ENCODE data around the gene NFE2. TPM values are rescaled to one million over a fixed set of nuclear protein-coding genes. Genes with fewer than 3 reads are reported as not detected.
"Not testable (repeated sequence)": the region's sequence is repeated elsewhere in the genome, so short reads cannot be mapped to it uniquely, and the experiment has no call there.

NFE2 gene
- total RNA-seq, 2 donors from 2014 or later = 0.30 TPM; not detected in 1

DNA sequence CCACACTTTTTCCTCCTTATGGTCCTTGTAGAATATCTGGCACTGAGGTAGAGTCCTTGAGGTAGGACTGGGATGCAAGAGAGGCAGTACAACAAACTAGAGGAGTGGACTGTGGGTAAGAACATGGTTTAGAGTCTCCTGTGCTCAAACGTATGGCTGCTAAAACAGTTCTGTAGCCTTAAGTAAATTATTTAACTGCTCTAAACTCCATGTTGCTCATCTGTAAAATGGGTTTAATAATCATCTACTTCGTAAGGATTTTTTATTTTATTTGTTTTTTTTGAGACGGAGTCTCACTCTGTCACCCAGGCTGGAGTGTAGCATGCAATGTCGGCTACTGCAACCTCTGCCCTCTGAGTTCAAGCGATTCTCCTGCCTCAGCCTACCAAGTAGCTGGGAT lies 20.5 kb upstream of the NFE2 start:
- no peak overlapping the region for H3K27ac ChIP-seq
- no peak overlapping the region for H3K4me3 ChIP-seq
- intact Hi-C loops (cut with DNase I) = no loop called here
- H3K9me3 ChIP-seq = no peaks in the 10 kb centered on the region
- TF ChIP-seq, protein P1, sequence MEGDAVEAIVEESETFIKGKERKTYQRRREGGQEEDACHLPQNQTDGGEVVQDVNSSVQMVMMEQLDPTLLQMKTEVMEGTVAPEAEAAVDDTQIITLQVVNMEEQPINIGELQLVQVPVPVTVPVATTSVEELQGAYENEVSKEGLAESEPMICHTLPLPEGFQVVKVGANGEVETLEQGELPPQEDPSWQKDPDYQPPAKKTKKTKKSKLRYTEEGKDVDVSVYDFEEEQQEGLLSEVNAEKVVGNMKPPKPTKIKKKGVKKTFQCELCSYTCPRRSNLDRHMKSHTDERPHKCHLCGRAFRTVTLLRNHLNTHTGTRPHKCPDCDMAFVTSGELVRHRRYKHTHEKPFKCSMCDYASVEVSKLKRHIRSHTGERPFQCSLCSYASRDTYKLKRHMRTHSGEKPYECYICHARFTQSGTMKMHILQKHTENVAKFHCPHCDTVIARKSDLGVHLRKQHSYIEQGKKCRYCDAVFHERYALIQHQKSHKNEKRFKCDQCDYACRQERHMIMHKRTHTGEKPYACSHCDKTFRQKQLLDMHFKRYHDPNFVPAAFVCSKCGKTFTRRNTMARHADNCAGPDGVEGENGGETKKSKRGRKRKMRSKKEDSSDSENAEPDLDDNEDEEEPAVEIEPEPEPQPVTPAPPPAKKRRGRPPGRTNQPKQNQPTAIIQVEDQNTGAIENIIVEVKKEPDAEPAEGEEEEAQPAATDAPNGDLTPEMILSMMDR (IDR thresholded peaks at IDR 0.05) = no peak
- no peak overlapping the region for H3K9ac ChIP-seq (ENCODE audit: low read depth in 2 of 2, low read length in 2 of 2)
- no peaks in the 10 kb centered on the region for H3K27me3 ChIP-seq
- no peak for DNase-seq
- no peaks in the 10 kb centered on the region for H3K36me3 ChIP-seq
- peaks cover 8% of the 10 kb centered on the region for H3K4me1 ChIP-seq

DNA sequence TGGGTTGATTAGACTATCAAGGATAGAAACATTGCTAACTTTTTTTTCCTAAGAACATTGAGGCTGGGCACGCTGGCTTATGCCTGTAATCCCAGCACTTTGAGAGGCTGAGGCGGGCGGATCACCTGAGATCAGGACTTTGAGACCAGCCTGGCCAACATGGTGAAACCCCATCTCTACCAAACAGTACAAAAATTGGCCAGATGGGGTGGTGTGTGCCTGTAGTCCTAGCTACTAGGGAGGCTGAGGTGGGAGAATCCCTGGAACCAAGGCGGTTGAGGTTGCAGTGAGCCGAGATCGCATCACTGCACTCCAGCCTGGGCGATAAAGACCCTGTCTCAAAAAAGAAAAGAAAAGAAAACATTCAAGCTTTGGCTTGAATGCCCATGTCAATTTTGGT lies 11.5 kb upstream of the NFE2 start:
- H3K27me3 ChIP-seq; intact Hi-C loops (cut with DNase I); H3K9me3 ChIP-seq; H3K4me3 ChIP-seq; DNase-seq; H3K9ac ChIP-seq (ENCODE audit: low read depth in 2 of 2, low read length in 2 of 2); H3K27ac ChIP-seq; H3K36me3 ChIP-seq; H3K4me1 ChIP-seq: not testable (repeated sequence)

DNA sequence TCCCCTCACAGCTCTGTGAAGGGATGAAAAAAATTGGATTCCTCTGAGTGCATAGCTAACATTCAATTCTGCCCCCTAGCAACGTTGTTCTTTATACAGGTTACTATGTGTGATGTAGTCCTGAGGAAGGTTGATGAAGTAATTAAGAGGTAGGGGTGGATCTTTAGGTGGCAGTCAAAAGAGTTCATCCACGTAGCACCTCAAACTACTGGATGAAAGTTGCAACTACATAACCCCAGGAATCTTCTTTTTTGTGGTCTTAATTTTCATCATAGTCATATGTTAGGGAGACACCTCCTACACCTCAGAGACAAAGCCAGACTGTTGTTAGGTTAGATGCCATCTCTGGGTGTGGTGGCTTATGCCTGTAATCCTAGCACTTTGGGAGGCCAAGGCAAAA lies 10.2 kb upstream of the NFE2 start:
- intact Hi-C loops (cut with DNase I) = no loop called here
- TF ChIP-seq, protein P1 (IDR thresholded peaks at IDR 0.05) = no peak
- Histone ChIP-seq H3K36me3 (no peaks in the 10 kb centered on the region), H3K4me3 (no peak overlapping the region), H3K9ac (ENCODE audit: low read depth in 2 of 2, low read length in 2 of 2) (no peak overlapping the region), H3K9me3 (no peaks in the 10 kb centered on the region), H3K27ac (no peak overlapping the region), H3K27me3 (no peaks in the 10 kb centered on the region), H3K4me1 (no peaks in the 10 kb centered on the region)
- no peak for DNase-seq

DNA sequence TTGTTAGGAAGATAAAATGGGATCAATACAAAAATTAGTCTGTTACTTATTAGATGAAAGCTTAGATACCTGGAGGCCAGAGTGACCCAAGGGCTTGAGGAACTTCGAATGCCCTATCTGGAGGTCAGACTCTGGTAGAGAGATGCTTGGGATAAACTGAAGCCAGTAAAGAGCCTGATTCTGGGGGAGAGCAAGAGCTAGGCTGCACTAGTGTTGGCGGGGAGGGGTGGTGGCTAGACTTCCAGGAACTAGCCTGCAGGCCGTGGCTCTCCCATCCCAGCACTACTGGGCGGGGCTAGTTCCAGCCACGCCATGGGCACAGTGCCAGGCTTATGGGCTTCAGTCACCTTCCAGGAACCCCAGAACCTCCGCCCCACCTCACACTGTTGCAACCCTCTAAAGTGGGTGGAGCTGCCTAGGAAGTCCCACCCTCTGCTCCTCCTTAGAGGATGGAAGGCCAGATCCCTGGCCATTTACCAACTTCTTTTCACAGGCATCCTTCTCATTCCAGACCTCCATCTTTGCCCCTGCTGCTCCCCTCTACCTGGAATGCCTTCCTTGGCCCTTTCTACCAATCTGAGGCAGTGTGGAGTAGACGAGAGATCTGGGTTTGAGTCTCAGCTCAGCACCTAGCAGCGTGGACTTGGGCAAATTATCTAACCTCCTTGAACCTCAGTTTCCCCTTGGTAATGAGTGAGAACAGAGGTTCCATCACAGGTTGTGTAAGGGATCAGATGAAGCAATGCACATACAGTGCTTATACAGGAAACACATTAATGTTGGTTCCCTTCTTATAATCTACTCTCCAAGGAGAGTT lies 6.3 kb upstream of the NFE2 start:
- peak; percentile 98 for DNase-seq
- no peaks in the 10 kb centered on the region for H3K36me3 ChIP-seq
- H3K9ac ChIP-seq (ENCODE audit: low read depth in 2 of 2, low read length in 2 of 2) = no peak overlapping the region
- H3K27ac ChIP-seq = peak overlapping the region; percentile 36
- TF ChIP-seq, protein P1 (IDR thresholded peaks at IDR 0.05) = no peak
- H3K9me3 ChIP-seq = no peaks in the 10 kb centered on the region
- H3K27me3 ChIP-seq = no peaks in the 10 kb centered on the region
- no peaks in the 10 kb centered on the region for H3K4me1 ChIP-seq
- H3K4me3 ChIP-seq = no peak overlapping the region
- intact Hi-C loops (cut with DNase I) = no loop called here

DNA sequence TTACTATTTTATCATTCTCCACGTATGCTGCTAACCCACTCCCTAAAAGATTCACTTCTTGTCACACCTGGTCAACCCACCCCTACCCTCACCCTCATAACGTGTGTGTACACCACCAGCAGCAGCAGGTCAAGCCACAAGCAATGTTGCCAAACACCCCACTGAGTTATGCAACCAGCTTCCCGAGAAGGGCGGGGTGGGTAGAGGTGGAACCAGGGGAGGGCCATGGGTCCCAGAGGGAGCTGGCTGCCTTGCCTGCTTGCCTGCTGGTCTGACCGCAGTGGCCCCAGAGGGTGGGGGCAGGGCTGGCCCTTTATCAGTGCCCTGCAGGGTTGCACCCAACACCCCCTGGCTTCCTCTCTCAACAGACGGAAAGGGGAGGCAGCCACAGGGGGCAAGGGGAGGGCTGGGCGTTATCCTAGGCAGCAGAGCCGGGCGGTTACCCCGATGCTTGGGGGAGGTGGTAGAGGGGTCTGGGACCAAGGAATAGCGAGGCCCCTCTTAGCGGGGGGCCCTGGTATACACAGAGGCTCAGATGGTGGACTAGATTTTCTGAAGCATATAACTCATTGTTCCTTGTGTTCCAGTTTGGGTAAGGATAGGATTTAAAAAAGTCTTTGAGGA lies 3.5 kb upstream of the NFE2 start:
- peak; percentile 74 for DNase-seq
- Histone ChIP-seq H3K27me3 (peaks cover 11% of the 10 kb centered on the region), H3K4me3 (no peak overlapping the region), H3K9me3 (no peaks in the 10 kb centered on the region), H3K4me1 (no peaks in the 10 kb centered on the region), H3K36me3 (no peaks in the 10 kb centered on the region), H3K27ac (no peak overlapping the region), H3K9ac (ENCODE audit: low read depth in 2 of 2, low read length in 2 of 2) (no peak overlapping the region)
- TF ChIP-seq, protein P1 (IDR thresholded peaks at IDR 0.05) = no peak
- intact Hi-C loops (cut with DNase I) = no loop called here

DNA sequence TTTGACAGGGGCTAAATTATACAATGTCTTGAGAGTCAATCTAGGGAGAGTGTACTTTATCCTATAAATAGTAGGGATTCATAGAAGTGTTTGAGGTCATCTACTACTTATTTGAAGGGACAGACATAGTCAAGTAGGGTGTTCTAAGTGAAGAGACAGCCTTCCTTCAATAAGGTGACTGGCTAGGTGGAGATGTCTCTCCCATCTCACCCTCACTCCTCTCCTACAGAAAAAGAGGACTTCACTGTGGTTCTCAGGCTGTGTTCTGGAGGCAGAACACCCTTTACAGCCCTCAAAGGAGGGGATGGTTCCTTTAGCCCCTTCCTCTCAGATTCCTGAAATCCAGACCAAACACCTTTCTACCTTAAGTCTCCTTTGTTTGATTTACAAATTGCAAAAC lies 2.8 kb upstream of the NFE2 start:
- H3K9me3 ChIP-seq = no peaks in the 10 kb centered on the region
- no peak overlapping the region for H3K9ac ChIP-seq (ENCODE audit: low read depth in 2 of 2, low read length in 2 of 2)
- no peaks in the 10 kb centered on the region for H3K4me1 ChIP-seq
- TF ChIP-seq, protein P1 (IDR thresholded peaks at IDR 0.05) = no peak
- DNase-seq = no peak
- H3K27me3 ChIP-seq = peaks cover 11% of the 10 kb centered on the region
- no peak overlapping the region for H3K27ac ChIP-seq
- H3K36me3 ChIP-seq = no peaks in the 10 kb centered on the region
- intact Hi-C loops (cut with DNase I) = no loop called here
- no peak overlapping the region for H3K4me3 ChIP-seq
